Ectodermal cell (in vitro differentiated cells): ENCODE measurements around the gene CDC42EP5.

Experiments
- H3K27ac ChIP-seq: 2 replicates; pipeline ENCODE4 v1.7.0; 2013; ENCODE audit warnings: mild to moderate bottlenecking, low read depth, low read length; ENCODE audit not compliant: insufficient read depth, poor library complexity, severe bottlenecking
- H3K27me3 ChIP-seq: 2 replicates; pipeline ENCODE4 v1.7.0; 2013; ENCODE audit warnings: mild to moderate bottlenecking, low read length; ENCODE audit not compliant: insufficient read depth, control insufficient read depth, poor library complexity, severe bottlenecking
- H3K36me3 ChIP-seq: one replicate; pipeline ENCODE4 v1.7.0; 2013; ENCODE audit warnings: low read length; ENCODE audit not compliant: control insufficient read depth, insufficient read depth
- H3K4me1 ChIP-seq: one replicate; pipeline ENCODE4 v1.7.0; 2013; ENCODE audit warnings: low read length; ENCODE audit not compliant: control insufficient read depth, insufficient read depth
- H3K4me3 ChIP-seq: 2 replicates; pipeline ENCODE4 v1.7.0; 2013; ENCODE audit warnings: low read depth, low read length, control low read depth; ENCODE audit not compliant: insufficient read depth
- H3K9me3 ChIP-seq: 2 replicates; pipeline ENCODE4 v1.7.0; 2013; ENCODE audit warnings: mild to moderate bottlenecking, low read length, moderate library complexity; ENCODE audit not compliant: control insufficient read depth
- whole genome bisulfite sequencing, 2 experiments: methylation state at CpG; one replicate each; pipeline ENCODE4 v1.1.7; 2013; ENCODE audit warnings: missing lambda C conversion rate in 2 of 2; 5-methylcytosine and 5-hydroxymethylcytosine counted together

CDC42EP5 gene

DNA sequence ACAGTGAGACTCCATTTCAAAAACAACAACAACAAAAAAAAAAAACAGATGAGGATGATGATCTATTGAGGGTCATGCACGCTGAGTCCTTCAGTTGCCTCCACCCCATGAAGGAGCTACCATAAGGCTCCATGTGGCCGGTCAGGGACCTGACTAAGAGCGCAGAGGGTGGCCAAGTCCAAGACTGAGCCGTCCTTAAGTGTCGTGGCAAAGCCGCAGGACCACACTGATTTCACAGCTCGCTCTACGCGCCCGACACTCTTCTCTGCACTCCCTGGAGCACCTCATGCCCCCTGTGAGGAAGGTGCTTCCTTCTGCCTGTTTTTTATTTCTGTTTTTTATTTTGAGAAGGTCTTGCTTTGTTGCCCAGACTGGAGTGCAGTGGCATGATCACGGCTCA lies 45.5 kb downstream of the CDC42EP5 start:
- WGBS, 2 experiments: 95 to 96% methylated on average over 11 of the region's 11 CpGs
- H3K9me3 ChIP-seq: no peaks in the 10 kb centered on the region
- H3K4me1 ChIP-seq: peaks cover 11% of the 10 kb centered on the region
- peaks cover 32% of the 10 kb centered on the region for H3K36me3 ChIP-seq
- H3K27ac ChIP-seq: no peak overlapping the region
- H3K27me3 ChIP-seq: no peaks in the 10 kb centered on the region
- no peak overlapping the region for H3K4me3 ChIP-seq

DNA sequence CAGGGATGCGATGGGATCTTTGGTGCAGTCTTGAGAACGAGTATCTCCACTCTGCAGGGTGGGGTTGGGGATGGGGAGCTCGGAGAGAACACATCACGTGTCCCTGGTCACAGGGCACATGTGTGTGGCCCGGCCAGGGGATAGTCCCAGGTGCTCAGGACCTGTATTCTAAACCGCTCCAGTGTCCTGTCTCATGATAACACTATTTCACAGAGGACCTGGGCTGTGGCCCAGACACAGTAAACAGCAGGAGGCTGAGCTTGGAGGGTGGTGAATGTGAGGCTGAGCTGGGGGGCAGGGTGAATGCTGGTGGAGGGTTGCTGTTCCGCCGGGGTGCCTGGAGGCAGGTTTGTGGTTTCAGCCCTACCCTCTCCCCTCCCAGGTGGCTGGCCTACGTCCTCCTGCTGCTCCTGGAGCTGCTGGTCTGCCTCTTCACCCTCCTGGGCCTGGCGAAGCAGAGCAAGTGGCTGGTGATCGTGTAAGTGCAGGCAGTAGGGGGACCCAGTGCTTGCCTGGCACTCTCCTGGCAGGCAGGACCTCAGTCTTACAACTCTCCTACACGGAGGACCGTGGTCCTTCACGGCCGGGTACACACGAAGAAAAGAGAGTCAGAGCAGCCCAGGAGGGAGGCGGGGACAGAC lies 46.7 kb downstream of the CDC42EP5 start:
- WGBS, 2 experiments: 80 to 81% methylated on average over 17 of the region's 17 CpGs
- H3K36me3 ChIP-seq: peaks cover 35% of the 10 kb centered on the region
- H3K9me3 ChIP-seq: no peaks in the 10 kb centered on the region
- H3K27ac ChIP-seq: no peak overlapping the region
- peaks cover 21% of the 10 kb centered on the region for H3K4me1 ChIP-seq
- no peaks in the 10 kb centered on the region for H3K27me3 ChIP-seq
- no peak overlapping the region for H3K4me3 ChIP-seq

DNA sequence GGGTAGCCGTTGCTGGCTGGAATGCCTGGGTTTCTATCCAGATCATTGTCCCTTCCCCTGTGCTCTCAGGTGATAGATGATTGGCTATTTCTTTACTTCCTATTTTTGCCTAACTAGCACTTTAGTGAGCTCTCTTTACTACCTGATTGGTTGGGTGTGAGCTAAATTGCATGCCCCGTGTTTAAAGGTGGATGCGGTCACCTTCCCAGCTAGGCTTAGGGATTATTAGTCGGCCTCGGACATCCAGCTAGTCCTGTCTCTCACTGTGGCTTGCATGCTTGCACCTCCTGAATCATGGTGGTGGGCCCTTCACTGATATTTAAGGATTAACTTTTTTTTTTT lies 47.7 kb downstream of the CDC42EP5 start:
- Histone ChIP-seq H3K27ac (no peak overlapping the region), H3K4me1 (peaks cover 27% of the 10 kb centered on the region), H3K4me3 (no peak overlapping the region), H3K9me3 (no peaks in the 10 kb centered on the region), H3K27me3 (no peaks in the 10 kb centered on the region), H3K36me3 (peaks cover 35% of the 10 kb centered on the region)
- WGBS, 2 experiments: 96 to 99% methylated on average over 5 of the region's 5 CpGs

DNA sequence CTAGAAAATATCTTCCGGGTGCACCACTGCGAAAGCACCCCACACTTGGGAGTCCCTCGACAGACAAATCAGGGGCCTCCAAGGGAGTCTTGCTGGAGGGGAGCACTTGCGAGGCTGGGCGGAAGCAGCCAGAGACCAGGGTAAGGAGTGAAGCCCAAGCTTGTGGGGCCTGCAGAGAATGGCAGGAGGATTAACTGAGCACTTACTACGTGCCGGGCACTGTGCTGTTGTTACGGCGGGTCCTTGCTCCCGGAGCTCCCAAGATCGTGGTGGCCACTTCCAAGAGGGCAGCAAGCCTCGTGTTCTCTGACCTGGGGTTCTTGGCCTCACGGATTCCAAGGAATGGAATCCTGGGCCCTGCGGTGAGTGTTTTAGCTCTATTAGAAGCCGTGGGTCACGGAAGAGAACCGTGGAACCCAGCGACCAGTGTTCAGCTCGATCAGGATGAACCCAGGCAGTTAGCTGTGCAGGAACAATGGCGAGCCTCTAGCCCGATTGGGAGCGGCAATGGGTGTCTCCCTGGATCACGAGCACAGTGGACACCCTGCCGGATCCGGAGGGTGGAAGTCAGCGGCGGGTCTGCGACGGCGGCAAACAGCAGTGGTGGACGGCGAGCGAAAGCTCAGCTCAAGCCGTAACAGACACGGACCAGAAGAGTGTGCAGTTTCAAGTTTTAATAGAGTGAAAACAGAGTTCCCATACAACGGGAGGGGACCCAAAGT lies 48.3 kb downstream of the CDC42EP5 start:
- no peak overlapping the region for H3K27ac ChIP-seq
- 95 to 96% methylated on average over 36 of the region's 36 CpGs for WGBS, 2 experiments
- H3K4me1 ChIP-seq: peaks cover 29% of the 10 kb centered on the region
- H3K4me3 ChIP-seq: no peak overlapping the region
- no peaks in the 10 kb centered on the region for H3K9me3 ChIP-seq
- H3K27me3 ChIP-seq: no peaks in the 10 kb centered on the region
- peaks cover 35% of the 10 kb centered on the region for H3K36me3 ChIP-seq

DNA sequence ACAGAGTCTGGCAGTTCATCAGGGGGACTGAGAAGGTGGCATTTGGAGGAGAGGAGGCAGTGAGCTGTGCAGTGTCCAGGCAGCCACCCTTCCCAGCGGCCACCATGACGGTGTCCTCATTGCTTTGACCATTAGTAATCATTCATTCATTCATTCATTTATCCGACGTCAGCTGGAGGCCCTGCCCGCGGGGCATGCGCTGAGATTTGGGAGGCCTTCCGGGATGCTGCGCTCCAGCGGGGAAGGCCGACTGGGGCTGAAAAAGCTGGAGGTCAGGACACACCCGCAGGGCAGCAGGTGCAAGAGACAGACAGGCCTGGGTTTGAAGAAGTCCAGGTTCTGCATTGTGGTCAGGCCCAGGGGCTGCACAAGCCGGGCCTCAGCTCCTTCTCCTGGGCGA lies 48.9 kb downstream of the CDC42EP5 start:
- WGBS, 2 experiments: 96 to 97% methylated on average over 14 of the region's 14 CpGs
- H3K36me3 ChIP-seq: peaks cover 35% of the 10 kb centered on the region
- H3K4me3 ChIP-seq: no peak overlapping the region
- H3K9me3 ChIP-seq: no peaks in the 10 kb centered on the region
- no peak overlapping the region for H3K27ac ChIP-seq
- peaks cover 26% of the 10 kb centered on the region for H3K4me1 ChIP-seq
- H3K27me3 ChIP-seq: no peaks in the 10 kb centered on the region

DNA sequence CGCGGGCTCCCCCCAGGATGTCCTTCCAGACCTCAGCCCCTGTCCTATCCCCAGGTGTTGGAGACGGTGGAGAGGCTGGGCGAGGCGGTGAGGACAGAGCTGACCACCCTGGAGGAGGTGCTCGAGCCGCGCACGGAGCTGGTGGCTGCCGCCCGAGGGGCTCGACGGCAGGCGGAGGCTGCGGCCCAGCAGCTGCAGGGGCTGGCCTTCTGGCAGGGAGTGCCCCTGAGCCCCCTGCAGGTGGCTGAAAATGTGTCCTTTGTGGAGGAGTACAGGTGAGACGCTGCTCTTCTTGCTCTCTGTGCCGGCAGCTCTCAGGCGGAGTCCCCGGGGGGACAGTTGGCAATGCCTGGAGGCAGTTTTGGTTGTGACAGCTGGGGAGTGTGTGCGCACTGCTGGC lies 51.0 kb downstream of the CDC42EP5 start:
- Histone ChIP-seq H3K36me3 (peaks cover 37% of the 10 kb centered on the region), H3K9me3 (no peaks in the 10 kb centered on the region), H3K27ac (no peak overlapping the region), H3K4me1 (peaks cover 44% of the 10 kb centered on the region), H3K4me3 (no peak overlapping the region), H3K27me3 (no peaks in the 10 kb centered on the region)
- 72 to 75% methylated on average over 20 of the region's 20 CpGs for WGBS, 2 experiments

DNA sequence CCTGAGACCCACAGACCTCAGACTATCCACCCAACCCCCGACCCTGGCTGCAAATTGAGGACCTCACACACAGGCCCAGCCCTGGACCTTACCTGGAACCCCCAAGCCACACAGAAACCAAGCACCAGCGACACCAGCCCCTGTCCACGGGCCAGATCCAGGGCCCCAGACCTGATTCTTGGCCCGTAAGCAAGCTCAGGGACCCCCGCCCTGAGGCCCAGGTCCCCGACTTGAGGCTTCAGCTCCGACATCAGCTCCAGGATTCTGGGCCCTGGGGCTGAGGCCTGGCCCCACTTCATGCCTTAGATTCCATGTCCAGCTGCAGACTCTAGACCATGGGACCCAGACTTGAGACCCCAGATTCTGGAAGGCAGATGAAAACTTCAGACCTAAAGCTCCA lies 51.6 kb downstream of the CDC42EP5 start:
- Histone ChIP-seq H3K4me3 (peak overlapping the region; percentile 18), H3K27me3 (no peaks in the 10 kb centered on the region), H3K27ac (peak overlapping the region; percentile 79), H3K9me3 (no peaks in the 10 kb centered on the region), H3K4me1 (peaks cover 49% of the 10 kb centered on the region), H3K36me3 (peaks cover 36% of the 10 kb centered on the region)
- WGBS, 2 experiments: 65 to 74% methylated on average over 7 of the region's 7 CpGs

DNA sequence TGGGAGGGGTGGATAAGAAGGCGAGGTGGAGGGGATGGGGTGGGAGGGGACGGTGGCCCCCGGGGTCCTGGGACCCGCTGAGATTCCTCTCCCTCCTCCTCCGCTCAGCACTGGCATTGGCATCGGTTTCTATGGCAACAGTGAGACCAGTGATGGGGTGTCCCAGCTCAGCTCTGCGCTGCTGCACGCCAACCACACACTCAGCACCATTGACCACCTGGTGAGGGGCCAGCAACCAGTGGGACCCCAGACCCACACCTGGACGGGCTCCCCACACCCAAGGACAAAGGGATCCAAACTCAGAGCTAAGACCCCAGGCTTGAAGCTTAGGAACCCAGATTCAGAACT lies 52.0 kb downstream of the CDC42EP5 start:
- H3K27me3 ChIP-seq: no peaks in the 10 kb centered on the region
- peaks cover 34% of the 10 kb centered on the region for H3K36me3 ChIP-seq
- H3K9me3 ChIP-seq: no peaks in the 10 kb centered on the region
- H3K4me1 ChIP-seq: peaks cover 49% of the 10 kb centered on the region
- peak overlapping the region; percentile 79 for H3K27ac ChIP-seq
- 5% methylated on average over 9 of the region's 9 CpGs for WGBS, 2 experiments
- H3K4me3 ChIP-seq: peak overlapping the region; percentile 18

DNA sequence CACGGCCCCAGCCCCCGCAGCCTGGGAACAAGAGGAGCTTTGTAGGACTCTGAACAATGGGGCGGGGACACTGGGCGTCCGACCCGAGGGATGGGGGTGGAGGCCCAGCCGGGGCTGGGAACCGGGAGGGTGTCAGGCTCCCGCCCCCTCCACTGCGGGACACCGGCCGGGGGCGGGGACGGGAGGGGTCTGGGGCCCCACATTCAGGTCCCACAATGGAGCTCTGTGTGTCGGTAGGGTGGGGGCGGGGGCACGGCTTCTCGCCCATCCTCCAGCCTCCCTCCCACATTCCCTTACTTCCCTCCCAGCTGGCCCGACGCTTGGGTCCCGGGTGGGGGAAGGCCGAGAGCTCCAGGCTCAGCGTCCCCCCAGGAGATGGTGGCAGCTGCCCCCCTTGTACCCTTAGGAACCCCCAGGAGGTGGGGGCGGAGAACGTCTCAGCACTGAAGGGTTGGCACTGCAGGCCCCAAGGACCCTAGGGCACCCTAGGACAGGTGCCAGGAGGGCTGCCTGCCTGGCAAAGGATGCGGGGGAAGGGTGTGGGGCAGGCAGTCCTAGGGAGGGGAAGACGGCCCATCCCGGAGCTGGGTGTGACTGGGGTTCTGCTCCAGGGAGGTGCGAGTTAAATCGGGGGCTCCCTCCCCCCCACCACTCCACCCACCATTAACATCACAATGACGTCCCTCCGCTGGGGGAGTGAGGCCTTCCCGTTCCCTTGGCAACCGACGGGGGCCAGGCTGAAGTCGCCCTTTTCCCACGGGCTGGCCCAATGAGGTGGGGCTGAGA lies 52.5 kb downstream of the CDC42EP5 start:
- Histone ChIP-seq H3K4me1 (peaks cover 49% of the 10 kb centered on the region), H3K27ac (peak overlapping the region; percentile 92), H3K9me3 (no peaks in the 10 kb centered on the region), H3K4me3 (peak overlapping the region; percentile 36), H3K27me3 (no peaks in the 10 kb centered on the region), H3K36me3 (peaks cover 34% of the 10 kb centered on the region)
- WGBS, 2 experiments: 0% methylated on average over 36 to 37 of the region's 37 CpGs

DNA sequence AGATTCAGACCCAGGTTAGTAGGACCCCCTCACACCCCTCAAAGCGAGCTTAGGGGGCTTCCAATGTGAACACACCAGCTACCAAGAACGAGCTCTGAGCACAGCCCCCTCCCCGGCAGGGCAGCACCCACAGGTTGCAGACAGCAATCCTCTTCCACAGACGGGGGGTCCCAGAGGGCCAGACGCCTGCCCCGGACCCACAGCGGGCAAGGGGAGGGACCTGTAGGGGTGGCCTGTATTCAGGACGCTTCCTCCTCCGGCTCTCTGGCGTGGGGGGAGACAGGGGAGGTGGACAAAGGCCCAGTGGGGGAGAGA lies 53.1 kb downstream of the CDC42EP5 start:
- Histone ChIP-seq H3K4me3 (peak overlapping the region; percentile 36), H3K9me3 (no peaks in the 10 kb centered on the region), H3K4me1 (peaks cover 49% of the 10 kb centered on the region), H3K36me3 (peaks cover 33% of the 10 kb centered on the region), H3K27me3 (peaks cover under 1% of the 10 kb centered on the region), H3K27ac (peak overlapping the region; percentile 92)
- 2 to 3% methylated on average over 10 of the region's 10 CpGs for WGBS, 2 experiments
